Hepatocyte (in vitro differentiated cells): ENCODE results near the gene SART3. TPM values are rescaled to one million over a fixed set of nuclear protein-coding genes. Genes with fewer than 3 reads are reported as not detected.

Experiments
- DNase-seq: peaks from one replicate; pipeline ENCODE4 v3.0.0-alpha.2; 2016; ENCODE audit warnings: low spot score
- H2AFZ ChIP-seq: fragments of 200-600 bp; sonication (generic); 2 replicates; pipeline ENCODE4 v1.6.0; 2016; ENCODE audit warnings: antibody characterized with exemption, mild to moderate bottlenecking
- H3K27ac ChIP-seq: fragments of 200-600 bp; sonication (generic); 2 replicates; pipeline ENCODE4 v1.5.1; 2016; ENCODE audit warnings: mild to moderate bottlenecking
- H3K27me3 ChIP-seq: fragments of 200-600 bp; sonication (generic); 2 replicates; pipeline ENCODE4 v1.6.1; 2016
- H3K36me3 ChIP-seq: fragments of 200-600 bp; sonication (generic); replicated peaks from 2 replicates; pipeline ENCODE4 v1.5.1; 2016; ENCODE audit warnings: low read depth; ENCODE audit not compliant: insufficient read depth
- H3K4me1 ChIP-seq: fragments of 200-600 bp; sonication (generic); 2 replicates; pipeline ENCODE4 v1.5.1; 2016; ENCODE audit warnings: mild to moderate bottlenecking, moderate library complexity; ENCODE audit not compliant: insufficient read depth
- H3K4me2 ChIP-seq: fragments of 200-600 bp; sonication (generic); 2 replicates; pipeline ENCODE4 v1.6.0; 2016
- H3K4me3 ChIP-seq: fragments of 200-600 bp; sonication (generic); 2 replicates; pipeline ENCODE4 v1.5.1; 2016; ENCODE audit warnings: mild to moderate bottlenecking
- H3K79me2 ChIP-seq: fragments of 200-600 bp; sonication (generic); 2 replicates; pipeline ENCODE4 v1.6.0; 2017; ENCODE audit warnings: mild to moderate bottlenecking
- H3K9me2 ChIP-seq: fragments of 200-600 bp; sonication (generic); replicated peaks from 2 replicates; pipeline ENCODE4 v1.6.0; 2017; ENCODE audit warnings: mild to moderate bottlenecking; ENCODE audit not compliant: insufficient read depth
- H3K9me3 ChIP-seq: fragments of 200-600 bp; sonication (generic); 2 replicates; pipeline ENCODE4 v1.5.1; 2016; ENCODE audit warnings: low read depth, mild to moderate bottlenecking
- H4K20me1 ChIP-seq: fragments of 200-600 bp; sonication (generic); 2 replicates; pipeline ENCODE4 v1.6.0; 2016; ENCODE audit warnings: mild to moderate bottlenecking; ENCODE audit not compliant: insufficient read depth, poor library complexity, severe bottlenecking
- EZH2 ChIP-seq: fragments of 200-600 bp; sonication (generic); IDR thresholded peaks from 2 replicates; pipeline ENCODE4 v1.6.1; 2016; ENCODE audit warnings: antibody characterized with exemption, mild to moderate bottlenecking, borderline replicate concordance
- EZH2phosphoT487 ChIP-seq: fragments of 200-600 bp; sonication (generic); IDR thresholded peaks from one replicate; pipeline ENCODE4 v1.6.1; 2018; ENCODE audit warnings: antibody characterized with exemption, mild to moderate bottlenecking, low read depth, moderate library complexity; ENCODE audit not compliant: unreplicated experiment, severe bottlenecking
- WGBS: methylation state at CpG from one replicate; pipeline ENCODE4 v1.1.6; 2016; ENCODE audit warnings: low lambda C conversion rate; ENCODE audit errors: missing lambda C conversion rate; 5-methylcytosine and 5-hydroxymethylcytosine counted together
- polyA plus RNA-seq: library from polyadenylated mRNA; unstranded; fragments of >200 nt; fragmentation: Nextera tagmentation; extraction: Ambion mirVana; gene quantifications from 2 replicates; pipeline ENCODE4 v1.2.1, GENCODE V29; 2016
- total RNA-seq: library from RNA; depleted of rRNA; stranded (reverse); fragments of >200 nt; gene quantifications from 2 replicates; pipeline ENCODE4 v1.2.3, GENCODE V29; 2014
- TF ChIP-seq, protein P1 (sequence below): fragments of 200-600 bp; sonication (generic); IDR thresholded peaks from 2 replicates; pipeline ENCODE4 v1.5.1; 2016; ENCODE audit warnings: antibody characterized with exemption, mild to moderate bottlenecking; ENCODE audit not compliant: poor library complexity

The SART3 gene
- total and polyA plus RNA-seq, 2 experiments from 2014 or later = 25.0 to 60.4 TPM

GRCh38 chr12:108510836-108511235, 50.1 kb downstream of the SART3 start:
- no peak for DNase-seq
- Histone ChIP-seq H3K9me3 (no peaks in the 10 kb centered on the region), H3K4me3 (no peak overlapping the region), H3K36me3 (no peaks in the 10 kb centered on the region), H3K4me2 (no peak overlapping the region), H2AFZ (no peak overlapping the region), H3K27ac (no peak overlapping the region), H3K79me2 (no peaks in the 10 kb centered on the region), H3K9me2 (no peaks in the 10 kb centered on the region), H3K4me1 (peaks cover 2% of the 10 kb centered on the region), H3K27me3 (no peaks in the 10 kb centered on the region), H4K20me1 (no peaks in the 10 kb centered on the region)
- TF ChIP-seq, protein P1, sequence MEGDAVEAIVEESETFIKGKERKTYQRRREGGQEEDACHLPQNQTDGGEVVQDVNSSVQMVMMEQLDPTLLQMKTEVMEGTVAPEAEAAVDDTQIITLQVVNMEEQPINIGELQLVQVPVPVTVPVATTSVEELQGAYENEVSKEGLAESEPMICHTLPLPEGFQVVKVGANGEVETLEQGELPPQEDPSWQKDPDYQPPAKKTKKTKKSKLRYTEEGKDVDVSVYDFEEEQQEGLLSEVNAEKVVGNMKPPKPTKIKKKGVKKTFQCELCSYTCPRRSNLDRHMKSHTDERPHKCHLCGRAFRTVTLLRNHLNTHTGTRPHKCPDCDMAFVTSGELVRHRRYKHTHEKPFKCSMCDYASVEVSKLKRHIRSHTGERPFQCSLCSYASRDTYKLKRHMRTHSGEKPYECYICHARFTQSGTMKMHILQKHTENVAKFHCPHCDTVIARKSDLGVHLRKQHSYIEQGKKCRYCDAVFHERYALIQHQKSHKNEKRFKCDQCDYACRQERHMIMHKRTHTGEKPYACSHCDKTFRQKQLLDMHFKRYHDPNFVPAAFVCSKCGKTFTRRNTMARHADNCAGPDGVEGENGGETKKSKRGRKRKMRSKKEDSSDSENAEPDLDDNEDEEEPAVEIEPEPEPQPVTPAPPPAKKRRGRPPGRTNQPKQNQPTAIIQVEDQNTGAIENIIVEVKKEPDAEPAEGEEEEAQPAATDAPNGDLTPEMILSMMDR = no peak
- no peak for TF ChIP-seq EZH2
- WGBS = 85% methylated on average over 2 of the region's 2 CpGs

DNA sequence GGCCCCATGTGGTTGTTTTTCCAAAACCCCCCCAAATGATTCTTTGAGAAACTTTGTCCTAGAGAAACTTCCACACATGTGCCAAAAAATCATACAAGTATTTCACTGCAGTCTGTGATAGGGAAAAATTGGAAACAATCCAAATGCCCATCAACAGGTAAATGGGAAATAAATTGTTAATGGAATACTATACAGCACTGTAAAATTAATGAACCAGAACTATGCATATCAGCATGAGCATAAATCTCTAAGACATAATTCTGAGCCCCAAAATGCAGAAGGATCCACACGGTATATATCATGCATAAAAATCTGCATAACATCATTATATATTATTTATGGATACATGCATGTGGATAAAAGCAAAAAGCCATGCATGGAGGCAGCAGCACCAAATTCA, 51.2 kb downstream of the SART3 start:
- H3K4me2 ChIP-seq = no peak overlapping the region
- H2AFZ ChIP-seq = no peak overlapping the region
- no peak overlapping the region for H3K4me3 ChIP-seq
- H4K20me1 ChIP-seq = no peaks in the 10 kb centered on the region
- H3K79me2 ChIP-seq = no peaks in the 10 kb centered on the region
- H3K27ac ChIP-seq = no peak overlapping the region
- H3K4me1 ChIP-seq = no peaks in the 10 kb centered on the region
- H3K36me3 ChIP-seq = no peaks in the 10 kb centered on the region
- WGBS = 90% methylated on average over 1 of the region's 1 CpG
- no peak for DNase-seq
- no peaks in the 10 kb centered on the region for H3K27me3 ChIP-seq
- H3K9me3 ChIP-seq = no peaks in the 10 kb centered on the region
- TF ChIP-seq EZH2 (no peak), EZH2phosphoT487 (no peak)
- TF ChIP-seq, protein P1 = no peak
- no peaks in the 10 kb centered on the region for H3K9me2 ChIP-seq

- H3K9me3 ChIP-seq = no peaks in the 10 kb centered on the region
- no peak overlapping the region for H3K4me3 ChIP-seq
- H3K79me2 ChIP-seq = no peaks in the 10 kb centered on the region
- no peak for DNase-seq
- H3K36me3 ChIP-seq = no peaks in the 10 kb centered on the region
- H3K4me2 ChIP-seq = no peak overlapping the region
- no peak overlapping the region for H3K27ac ChIP-seq
- no peaks in the 10 kb centered on the region for H4K20me1 ChIP-seq
- WGBS = 64% methylated on average over 3 of the region's 3 CpGs
- no peaks in the 10 kb centered on the region for H3K27me3 ChIP-seq
- TF ChIP-seq EZH2phosphoT487 (no peak), EZH2 (no peak)
- TF ChIP-seq, protein P1 = no peak
- H3K4me1 ChIP-seq = no peaks in the 10 kb centered on the region
- H3K9me2 ChIP-seq = no peaks in the 10 kb centered on the region
- H2AFZ ChIP-seq = no peak overlapping the region
Measured at GRCh38 chr12:108507971-108508642, 52.9 kb downstream of the SART3 start.
